ENCODE results near the gene EPG5.
"Not testable (repeated sequence)": the region's sequence is repeated elsewhere in the genome, so short reads cannot be mapped to it uniquely, and the experiment has no call there.

Gene EPG5, protein sequence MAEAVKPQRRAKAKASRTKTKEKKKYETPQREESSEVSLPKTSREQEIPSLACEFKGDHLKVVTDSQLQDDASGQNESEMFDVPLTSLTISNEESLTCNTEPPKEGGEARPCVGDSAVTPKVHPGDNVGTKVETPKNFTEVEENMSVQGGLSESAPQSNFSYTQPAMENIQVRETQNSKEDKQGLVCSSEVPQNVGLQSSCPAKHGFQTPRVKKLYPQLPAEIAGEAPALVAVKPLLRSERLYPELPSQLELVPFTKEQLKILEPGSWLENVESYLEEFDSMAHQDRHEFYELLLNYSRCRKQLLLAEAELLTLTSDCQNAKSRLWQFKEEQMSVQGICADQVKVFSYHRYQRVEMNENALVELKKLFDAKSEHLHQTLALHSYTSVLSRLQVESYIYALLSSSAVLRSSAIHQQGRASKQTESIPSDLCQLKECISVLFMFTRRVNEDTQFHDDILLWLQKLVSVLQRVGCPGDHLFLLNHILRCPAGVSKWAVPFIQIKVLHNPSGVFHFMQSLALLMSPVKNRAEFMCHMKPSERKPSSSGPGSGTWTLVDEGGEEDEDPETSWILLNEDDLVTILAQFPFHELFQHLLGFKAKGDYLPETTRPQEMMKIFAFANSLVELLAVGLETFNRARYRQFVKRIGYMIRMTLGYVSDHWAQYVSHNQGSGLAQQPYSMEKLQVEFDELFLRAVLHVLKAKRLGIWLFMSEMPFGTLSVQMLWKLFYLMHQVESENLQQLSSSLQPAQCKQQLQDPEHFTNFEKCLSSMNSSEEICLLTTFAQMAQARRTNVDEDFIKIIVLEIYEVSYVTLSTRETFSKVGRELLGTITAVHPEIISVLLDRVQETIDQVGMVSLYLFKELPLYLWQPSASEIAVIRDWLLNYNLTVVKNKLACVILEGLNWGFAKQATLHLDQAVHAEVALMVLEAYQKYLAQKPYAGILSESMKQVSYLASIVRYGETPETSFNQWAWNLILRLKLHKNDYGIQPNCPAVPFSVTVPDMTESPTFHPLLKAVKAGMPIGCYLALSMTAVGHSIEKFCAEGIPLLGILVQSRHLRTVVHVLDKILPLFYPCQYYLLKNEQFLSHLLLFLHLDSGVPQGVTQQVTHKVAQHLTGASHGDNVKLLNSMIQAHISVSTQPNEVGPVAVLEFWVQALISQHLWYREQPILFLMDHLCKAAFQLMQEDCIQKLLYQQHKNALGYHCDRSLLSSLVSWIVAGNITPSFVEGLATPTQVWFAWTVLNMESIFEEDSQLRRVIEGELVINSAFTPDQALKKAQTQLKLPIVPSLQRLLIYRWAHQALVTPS (N-terminal part only)

DNA sequence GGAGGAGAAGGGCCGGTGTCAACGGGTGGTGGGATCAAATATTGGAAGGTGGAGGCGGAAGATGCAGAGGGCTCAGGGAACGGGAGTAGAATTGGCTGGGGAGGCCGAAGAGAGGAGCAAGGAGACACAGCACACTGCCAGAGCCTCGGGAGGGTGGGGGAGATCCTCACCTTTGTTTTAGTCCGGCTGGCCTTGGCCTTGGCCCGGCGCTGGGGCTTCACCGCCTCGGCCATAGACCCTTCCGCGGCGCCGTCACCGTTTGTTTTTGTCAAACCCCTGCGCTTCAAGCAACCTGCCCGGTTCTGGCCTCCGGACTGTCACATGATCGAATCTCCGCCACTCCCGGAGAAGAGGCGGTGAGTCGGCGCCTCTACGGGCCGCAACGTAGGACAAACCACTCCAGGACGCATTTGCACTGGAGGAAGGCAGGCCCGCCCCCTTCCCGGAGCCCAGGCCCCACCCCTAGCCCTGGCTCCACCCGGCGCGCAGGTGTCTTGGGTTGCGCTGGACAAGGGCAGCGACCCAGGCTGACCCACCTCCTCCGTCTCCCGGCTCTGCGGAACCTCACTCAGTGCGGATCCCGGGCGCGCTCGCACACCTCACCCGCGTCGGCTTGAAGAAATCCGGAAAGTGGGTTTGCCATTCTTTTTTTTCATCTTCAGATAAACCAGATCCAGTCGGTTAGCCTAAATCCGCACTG, at the start of gene EPG5:
EPG5 (minus strand) TSS at position 323 of the 700 bp plus-strand sequence; CDS start at position 233, 90 bp downstream.
- peak; percentile 35 for DNase-seq

DNA sequence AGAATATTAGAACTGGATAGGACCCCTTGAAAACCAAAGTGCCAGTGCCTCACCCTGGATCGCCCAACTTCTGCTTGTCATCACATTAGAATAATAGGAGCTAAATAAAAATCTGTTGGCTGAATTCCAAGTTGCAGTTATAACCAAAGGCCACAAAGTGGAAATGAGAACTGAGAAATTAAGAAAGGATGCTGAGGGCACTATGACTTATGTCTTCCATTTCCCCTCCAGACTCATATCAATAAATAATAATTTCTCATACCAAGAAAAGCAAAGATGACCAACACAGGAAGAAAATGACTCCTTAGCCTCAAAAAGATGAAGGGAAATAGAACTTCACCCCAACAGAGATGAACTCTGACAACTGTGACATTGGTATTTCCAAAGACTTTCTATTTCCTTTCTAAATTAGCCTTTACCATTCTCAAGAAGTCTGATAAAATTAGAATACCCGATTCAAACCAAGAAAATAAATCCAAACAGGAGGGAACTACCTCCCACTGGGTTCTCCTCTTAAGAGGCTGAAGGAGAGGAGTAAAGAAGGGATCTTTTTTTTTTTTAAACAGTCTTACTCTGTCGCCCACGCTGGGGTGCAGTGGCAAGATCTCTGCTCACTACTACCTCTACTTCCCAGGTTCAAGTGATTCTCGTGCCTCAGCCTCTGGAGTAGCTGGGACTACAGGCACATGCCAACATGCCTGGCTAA, 46.5 kb upstream of the EPG5 start:
- no peak for DNase-seq

DNA sequence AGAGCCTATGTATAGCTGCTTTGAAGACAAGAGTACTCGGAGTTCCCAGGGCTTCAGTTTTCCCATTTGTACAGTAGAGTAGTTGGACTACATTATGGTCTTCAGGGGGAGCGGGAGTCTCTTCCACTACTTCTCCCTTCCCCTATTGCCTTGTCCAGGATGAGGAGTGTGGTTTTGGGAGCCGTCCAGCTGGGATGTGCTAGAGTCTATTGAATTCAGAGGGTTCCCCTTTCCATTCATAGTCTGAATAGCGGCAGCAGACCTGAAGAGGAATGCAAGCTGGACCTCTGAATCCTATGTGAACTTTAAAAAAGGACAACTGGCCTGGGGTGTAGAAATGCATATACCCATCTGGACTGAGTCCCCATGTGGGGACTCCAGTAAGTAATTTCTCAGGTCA, 43.5 kb upstream of the EPG5 start:
- no peak for DNase-seq

DNA sequence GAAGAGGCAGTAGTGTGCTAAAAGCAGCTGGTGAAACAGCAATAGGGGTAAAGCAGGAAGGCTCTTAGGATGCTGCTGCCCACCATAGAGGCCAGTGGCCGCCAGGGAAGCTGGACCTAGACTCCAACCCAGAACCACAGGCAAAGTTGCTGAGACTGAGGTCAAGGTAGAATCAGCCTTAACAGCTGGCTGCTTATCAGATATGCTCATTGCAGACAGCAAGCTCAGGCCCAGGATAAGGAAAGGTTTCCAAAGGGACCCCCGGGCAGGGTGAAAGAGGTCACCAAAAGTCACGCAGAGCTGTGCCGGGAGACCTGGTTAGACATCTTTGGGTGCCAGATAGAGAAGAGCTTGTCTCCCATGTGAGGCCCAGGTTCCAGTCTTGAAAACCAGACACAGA, 42.9 kb upstream of the EPG5 start:
- no peak for DNase-seq

DNA sequence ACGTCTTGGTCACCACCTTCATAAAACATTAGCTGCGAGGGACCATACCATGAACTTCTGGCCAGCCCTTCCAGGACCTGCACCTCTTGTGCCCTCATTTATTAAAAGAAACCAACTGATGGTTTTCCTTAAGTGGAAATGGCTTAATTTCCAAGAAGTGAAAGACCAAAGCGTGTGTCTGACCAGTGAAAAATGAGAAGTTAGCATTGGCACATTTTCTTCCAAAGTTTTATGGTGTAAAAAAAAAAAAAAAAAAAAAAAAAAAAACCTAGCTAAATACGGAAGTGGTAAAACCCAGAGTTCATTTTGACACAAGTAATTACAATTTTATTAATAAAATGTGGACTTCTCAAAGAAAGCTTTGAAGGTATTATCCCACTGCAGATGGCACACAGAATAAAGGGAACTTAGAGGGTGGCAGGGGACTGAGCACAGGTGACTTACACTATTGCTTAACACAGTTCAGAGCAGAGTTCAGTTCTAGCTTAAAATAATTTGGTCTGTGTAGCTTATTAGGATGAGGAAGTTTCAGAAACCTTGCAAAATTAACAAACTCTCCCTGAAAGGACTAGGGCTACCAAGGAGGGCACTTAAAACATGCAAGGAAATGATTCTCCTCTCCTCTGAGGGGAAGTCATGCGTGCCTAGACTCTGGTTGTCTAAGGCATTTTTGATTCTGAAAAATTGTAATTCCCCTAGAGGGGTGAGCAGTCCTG, 42.2 kb upstream of the EPG5 start:
- DNase-seq: no peak

DNA sequence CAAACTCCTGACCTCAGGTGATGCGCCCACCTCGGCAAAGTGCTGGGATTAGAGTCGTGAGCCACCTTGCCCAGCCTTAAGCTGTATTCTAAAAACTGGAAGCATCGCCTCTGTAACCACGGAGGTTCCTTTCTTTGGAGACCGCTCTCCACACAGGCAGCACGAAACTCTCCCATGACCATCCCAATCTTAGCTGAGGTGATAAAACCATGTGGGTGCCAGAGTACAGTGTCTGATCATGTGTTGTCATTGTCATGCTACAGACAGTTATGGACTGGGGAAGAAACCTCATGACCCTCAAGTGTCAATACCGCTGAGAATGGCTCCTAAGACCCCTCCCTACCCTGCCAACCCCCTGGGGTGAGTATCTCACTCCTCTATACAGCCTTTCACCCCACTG, 41.4 kb upstream of the EPG5 start:
- no peak for DNase-seq

DNA sequence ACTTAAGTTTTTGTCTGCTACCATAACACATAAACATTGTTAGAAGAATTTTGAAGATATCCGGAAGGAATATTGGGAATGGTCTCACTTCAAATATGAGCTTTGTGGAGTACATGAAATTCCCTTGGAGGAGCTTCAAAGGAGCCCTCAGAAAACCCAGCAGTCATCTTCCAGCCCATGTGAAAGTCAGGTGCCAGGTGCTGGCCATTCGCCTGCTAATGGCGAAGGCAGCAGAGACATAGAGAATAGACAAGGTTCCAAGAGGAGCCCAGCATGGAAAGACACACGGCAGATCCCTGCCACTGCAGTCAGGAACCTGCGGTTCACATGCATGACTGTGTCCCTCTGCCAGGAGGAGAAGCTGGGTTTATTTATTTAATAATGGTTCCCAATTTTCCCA, 40.0 kb upstream of the EPG5 start:
- no peak for DNase-seq

DNA sequence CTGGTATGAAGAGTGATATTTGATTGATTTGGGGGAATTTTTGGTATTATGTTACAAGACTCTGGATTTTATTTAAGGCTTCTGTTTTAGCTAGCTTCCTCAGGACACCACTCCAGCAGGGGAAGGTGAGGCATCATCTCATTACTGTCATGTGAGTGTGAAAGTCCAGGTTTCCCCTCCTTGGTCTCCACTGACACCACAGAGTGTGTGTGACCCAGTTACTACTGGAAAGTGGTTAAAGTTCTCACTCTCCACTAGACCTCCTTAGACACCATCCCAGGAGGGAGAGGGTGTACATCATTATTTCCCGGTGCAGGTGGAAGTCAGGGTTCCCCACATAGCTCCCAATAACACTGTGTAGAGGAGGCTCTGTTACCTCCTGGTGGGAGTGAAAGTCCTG, 35.8 kb upstream of the EPG5 start:
- DNase-seq: no peak

DNA sequence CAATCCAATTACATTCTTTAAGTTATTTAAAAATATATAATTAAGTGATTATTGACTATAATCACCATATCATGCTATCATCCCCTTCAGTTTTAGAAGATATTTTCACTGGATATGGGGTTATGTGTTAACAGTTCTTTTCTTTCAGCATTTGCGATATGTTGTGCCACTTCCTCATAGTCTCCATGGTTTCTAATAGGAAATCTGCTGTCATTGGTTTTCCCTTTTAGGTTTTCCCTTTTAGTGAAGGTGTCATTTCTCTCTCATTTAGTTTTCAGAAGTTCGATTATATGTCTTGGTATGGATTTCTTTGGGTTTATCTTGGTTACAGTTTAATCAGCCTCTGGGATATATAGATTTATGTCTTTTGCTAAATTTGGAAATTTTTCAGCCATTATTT, 34.8 kb upstream of the EPG5 start:
- DNase-seq: no peak

DNA sequence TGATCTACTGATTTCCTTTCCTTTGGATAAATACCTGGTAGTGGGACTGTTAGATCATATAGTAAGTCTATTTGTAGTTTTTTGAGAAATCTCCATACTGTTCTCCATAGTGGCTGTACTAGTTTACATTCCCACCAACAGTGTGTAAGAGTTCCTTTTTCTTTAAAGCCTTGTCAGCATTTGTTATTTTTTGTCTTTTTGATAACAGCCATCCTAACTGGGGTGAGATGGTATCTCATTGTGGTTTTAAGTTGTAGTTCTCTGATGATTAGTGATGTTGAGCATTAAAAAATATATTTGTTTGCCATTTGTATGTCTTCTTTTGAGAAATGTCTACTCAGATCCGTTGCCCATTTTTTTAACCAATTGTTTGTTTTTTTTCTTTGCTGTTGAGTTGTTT, 33.9 kb upstream of the EPG5 start:
- no peak for DNase-seq

DNA sequence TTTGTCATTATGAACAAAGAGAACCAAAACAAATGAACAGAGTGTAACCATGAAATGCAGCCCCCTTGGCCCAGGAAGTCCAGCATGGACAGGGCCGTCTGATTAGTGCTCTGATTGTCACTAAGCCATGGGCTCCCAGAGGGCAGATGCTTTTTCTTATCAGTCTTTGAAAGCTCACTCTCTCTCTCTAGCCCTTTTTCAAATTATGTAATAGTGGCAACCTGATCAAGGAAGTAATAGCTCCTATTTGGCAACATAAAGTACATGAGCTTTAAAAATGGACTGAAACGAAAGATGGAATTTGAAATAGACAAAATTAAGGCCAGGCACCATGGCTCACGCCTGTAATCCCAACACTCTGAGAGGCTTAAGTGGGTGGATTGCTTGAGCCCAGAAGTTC, 32.4 kb upstream of the EPG5 start:
- no peak for DNase-seq

DNA sequence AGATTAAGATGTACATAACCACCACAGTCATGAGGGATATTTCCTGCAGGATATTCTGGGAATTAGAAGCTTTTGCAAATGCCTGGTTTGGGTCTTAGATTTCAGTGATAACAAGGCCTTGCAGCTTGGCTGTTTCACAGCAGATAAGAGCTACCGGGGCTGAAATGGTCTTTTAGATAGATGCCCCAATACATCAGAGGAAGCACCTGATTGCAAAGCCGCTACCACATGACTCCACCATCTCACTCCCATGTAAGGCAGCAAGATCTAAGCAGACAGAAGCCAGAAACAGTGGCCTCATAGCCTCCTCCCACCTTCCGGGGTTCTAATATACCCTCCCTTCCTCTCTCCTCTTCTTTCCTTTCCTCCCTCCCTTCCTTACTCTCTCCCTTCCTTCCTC, 31.1 kb upstream of the EPG5 start:
- DNase-seq: no peak

DNA sequence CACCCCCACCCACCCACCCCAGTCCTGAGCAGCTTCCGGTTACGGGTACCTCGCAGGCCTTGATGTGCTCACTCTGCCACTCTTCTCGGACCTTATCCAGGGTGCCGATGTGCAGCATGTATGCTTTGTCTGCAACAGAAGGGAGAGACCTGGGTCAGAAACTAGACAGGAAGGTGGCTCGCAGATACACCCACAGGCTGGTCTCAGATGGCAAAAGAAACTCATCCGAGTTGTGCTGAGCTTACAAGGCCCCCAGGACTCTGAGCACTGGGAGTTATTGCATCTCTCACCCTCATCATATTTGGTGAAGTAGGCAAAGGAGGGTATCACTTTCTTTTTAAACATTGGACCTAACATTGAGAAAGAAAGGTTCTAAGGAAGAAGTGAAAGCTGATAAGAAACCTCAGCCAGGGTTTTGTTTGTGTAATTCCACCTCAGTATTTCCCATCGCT, 30.6 kb upstream of the EPG5 start:
- DNase-seq: no peak

DNA sequence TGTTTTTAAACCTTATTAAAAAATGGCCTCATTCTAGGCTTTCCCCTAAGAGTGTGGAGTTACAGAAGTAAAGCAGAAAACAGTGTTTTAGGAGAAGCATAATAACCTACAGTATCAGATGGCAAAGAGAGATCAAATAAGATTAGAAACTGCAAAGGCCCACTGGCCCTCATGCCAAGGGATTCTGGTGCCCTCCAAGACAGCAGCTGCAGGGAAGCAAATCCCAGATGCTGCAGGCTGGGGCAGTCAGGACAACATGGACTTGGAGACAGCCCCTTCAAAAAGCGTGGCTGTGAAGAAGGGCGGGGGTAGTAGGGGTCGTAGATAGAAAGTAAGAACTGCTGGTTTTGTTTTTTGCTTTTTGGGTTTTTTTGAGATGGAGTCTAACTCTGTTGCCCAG, 28.3 kb upstream of the EPG5 start:
- DNase-seq: no peak

DNA sequence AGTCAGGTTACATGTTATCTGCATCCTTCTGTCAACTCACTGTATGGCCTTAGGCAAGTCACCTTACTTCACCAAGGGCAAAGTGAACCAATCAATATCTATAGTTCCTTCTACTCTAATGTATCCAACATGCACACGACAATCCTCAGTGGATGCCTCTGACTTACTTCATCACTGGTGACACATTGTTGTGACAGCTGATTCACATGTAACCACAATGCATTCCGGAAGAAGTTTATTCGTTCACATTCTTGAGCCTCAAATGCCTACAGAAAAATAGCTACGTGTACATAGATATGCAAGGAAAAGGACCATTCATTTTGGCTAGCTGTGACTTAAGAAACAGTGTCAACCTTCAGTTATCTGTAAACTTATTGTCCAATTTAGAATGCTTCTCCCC, 26.3 kb upstream of the EPG5 start:
- no peak for DNase-seq

DNA sequence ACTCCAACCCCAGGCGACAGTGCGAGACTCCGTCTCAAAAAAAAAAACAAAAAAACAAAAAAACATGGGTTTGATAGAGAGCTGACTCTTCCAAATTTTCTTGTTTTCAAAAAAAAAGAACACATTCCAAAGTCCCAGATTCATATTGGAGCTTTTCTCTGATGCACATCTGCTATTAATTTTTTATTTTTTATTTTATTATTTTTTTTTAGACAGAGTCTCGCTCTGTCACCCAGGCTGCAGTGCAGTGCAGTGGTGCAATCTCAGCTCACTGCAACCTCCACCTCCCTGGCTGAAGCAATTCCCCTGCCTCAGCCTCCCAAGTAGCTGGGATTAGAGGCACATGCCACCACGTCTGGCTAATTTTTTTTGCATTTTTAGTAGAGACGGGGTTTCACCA, 25.4 kb upstream of the EPG5 start:
- DNase-seq: not testable (repeated sequence)

DNA sequence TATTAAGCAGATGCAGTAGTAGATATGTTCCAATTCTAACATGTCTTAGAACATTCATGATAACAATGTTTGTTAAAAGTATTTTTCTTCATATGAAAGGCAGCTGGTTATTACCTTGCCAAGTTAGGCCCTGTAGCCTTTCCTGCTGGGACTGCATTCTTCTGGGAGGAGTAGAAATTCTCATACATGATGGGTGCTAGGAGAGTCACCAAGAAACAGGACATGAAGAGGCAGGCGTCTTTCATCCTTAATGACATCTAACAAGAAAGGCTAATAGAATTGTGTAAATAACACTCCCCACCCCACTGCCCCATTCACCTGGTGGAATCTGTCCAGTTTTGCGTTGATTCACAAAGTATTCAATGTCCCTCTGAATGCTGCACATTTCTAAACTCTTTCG, 24.7 kb upstream of the EPG5 start:
- DNase-seq: no peak

DNA sequence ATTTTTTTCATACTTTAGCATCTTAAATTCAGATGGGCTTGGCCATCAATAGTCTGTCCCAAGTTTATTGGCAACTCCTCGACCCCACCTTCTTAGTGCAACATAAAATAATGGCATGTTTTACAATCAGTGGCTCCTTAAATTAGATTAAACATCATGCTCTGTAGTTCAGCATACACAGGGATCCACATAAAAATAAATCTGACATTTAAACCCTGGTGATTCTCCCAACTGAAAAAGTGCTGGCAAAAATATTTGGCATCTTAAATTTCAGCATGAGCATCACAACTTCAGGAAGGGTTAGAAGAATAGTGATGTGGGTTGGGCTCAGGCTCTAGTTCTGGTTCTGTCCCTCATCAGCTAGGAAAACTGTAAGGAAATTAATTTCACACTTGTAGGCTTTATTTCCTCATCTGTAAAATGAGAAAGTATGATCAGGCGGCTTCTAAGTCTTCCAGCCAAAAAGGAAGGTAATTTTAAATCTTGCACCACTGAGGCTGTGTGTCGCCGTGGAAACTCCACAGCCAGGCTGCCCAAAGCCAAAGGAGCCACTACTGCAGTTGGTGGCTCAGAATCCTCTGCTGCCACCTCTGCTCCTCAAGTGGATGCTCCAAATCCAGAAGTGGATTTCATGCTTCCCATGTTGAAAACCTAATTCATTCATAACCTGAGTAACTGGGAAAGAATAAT, 17.6 kb upstream of the EPG5 start:
- DNase-seq: no peak

DNA sequence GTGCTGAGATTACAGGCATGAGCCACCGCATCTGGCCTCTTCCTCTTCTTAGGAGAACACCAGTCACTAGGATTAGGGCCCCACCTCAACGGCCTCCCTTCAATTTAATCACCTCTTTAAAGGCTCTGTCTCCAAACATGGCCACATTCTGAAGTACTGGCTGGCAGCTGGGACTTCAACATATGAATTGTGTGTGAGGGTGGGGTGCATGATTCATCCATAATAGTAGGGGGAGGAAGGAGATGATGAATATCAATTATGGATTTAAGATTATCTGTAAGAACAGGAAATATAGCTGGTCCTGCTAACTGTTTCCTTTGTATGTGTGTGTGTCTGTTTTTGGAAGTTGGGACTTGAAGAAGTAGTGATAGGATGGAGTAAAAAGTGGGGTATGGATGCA, 14.7 kb upstream of the EPG5 start:
- no peak for DNase-seq

DNA sequence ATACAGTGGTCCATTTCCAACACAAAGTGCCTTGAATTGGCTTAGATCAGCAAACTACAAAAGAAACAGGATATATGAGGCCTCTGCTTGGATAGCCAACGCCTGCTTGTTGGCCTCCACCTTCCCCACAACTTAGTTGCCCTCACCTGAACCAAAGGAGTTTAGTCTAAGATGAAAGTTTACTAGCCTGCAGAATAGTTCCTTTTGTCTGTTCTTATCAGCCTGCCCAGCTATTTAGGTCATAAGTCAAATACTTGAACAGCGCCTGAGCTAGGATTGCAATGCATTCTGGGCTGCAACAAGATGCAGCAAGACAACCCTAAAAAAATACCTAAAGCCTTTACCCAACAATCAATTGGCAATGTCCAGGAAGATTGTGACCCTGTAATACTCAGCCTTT, 13.1 kb upstream of the EPG5 start:
- DNase-seq: no peak

DNA sequence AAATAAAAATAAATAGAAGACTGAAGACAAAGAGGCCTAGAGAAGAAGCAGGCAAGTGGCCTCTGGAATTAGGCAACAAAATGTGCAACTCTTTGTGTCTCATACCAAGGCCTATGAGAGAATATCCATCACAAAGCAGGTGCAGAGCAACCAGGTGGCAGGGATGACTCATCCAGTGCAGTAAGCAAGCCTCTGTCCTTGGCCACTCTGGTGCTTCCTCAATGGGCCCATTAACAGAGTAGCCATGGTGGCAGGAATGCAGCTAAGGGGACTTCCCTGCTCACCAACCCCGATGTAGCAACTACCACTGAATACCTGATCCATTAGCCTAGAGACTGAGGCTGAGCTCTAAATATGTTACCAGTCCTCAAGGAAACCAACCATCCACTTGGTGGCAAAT, 11.0 kb upstream of the EPG5 start:
- no peak for DNase-seq
